HG02610 (cell line): ENCODE measurements around the gene TAF11L14.
"Not testable (repeated sequence)": the region's sequence is repeated elsewhere in the genome, so short reads cannot be mapped to it uniquely, and the experiment has no call there.

Experiments
- ATAC-seq: cut with Tn5 transposase; IDR thresholded peaks from one replicate; pipeline ENCODE4 v1.9.1; 2021; ENCODE audit warnings: mild to moderate bottlenecking, moderate library complexity; ENCODE audit not compliant: unreplicated experiment

TAF11L14 gene

DNA sequence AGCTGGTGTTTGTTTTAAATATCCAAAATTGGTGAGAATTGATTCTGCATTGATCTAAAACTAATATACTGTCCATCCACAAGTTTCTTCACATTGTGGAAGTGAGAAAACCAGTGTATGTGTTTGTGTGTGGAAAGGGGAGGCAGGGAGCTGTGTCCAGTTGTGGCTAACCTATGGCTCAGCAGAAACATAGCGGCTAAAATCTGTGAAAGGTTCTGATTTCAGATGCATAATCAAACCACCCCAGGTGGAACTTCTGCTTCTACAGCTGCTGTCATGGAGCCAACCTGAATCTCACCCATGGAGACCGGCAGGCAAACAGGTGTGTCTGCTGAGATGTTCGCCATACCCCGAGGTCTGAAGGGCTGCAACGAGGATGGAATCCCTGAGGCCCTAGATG lies at the start of gene TAF11L14:
Gene TAF11L14, plus strand, starts transcription at position 301 of the 400 bp plus-strand sequence.
- no peak for ATAC-seq

DNA sequence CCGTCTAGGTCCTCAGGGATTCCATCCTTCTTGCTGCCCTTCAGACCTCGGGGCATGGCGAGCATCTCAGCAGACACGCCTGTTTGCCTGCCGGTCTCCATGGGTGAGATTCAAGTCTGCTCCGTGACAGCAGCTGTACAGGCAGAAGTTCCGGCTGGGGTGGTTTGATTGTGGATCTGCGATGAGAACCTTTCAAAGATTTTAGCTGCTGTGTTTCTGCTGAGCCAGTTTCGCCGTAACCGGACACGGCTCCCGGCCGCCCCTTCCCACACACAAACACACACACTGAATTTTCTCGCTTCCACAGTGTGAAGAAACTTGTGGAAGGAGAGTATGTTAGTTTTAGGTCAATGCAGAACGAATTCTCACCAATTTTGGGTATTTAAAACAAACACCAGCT lies 48.6 kb upstream of the TAF11L14 start, which contains the start of gene TAF11L7:
Gene TAF11L7, minus strand, starts transcription at position 101 of the 400 bp plus-strand sequence.
- not testable (repeated sequence) for ATAC-seq

DNA sequence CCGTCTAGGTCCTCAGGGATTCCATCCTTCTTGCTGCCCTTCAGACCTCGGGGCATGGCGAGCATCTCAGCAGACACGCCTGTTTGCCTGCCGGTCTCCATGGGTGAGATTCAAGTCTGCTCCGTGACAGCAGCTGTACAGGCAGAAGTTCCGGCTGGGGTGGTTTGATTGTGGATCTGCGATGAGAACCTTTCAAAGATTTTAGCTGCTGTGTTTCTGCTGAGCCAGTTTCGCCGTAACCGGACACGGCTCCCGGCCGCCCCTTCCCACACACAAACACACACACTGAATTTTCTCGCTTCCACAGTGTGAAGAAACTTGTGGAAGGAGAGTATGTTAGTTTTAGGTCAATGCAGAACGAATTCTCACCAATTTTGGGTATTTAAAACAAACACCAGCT lies 43.4 kb upstream of the TAF11L14 start, which contains the start of gene TAF11L8:
Gene TAF11L8, minus strand, starts transcription at position 101 of the 400 bp plus-strand sequence.
- not testable (repeated sequence) for ATAC-seq

DNA sequence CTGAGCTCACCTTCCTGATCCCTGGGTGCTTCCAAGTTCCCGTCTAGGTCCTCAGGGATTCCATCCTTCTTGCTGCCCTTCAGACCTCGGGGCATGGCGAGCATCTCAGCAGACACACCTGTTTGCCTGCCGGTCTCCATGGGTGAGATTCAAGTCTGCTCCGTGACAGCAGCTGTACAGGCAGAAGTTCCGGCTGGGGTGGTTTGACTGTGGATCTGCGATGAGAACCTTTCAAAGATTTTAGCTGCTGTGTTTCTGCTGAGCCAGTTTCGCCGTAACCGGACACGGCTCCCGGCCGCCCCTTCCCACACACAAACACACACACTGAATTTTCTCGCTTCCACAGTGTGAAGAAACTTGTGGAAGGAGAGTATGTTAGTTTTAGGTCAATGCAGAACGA lies 40.0 kb upstream of the TAF11L14 start, which contains the start of gene TAF11L9:
Gene TAF11L9, minus strand, starts transcription at position 140 of the 400 bp plus-strand sequence.
- ATAC-seq = not testable (repeated sequence)

DNA sequence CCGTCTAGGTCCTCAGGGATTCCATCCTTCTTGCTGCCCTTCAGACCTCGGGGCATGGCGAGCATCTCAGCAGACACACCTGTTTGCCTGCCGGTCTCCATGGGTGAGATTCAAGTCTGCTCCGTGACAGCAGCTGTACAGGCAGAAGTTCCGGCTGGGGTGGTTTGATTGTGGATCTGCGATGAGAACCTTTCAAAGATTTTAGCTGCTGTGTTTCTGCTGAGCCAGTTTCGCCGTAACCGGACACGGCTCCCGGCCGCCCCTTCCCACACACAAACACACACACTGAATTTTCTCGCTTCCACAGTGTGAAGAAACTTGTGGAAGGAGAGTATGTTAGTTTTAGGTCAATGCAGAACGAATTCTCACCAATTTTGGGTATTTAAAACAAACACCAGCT lies 36.5 kb upstream of the TAF11L14 start, which contains the start of gene TAF11L10:
Gene TAF11L10, minus strand, starts transcription at position 101 of the 400 bp plus-strand sequence.
- not testable (repeated sequence) for ATAC-seq

DNA sequence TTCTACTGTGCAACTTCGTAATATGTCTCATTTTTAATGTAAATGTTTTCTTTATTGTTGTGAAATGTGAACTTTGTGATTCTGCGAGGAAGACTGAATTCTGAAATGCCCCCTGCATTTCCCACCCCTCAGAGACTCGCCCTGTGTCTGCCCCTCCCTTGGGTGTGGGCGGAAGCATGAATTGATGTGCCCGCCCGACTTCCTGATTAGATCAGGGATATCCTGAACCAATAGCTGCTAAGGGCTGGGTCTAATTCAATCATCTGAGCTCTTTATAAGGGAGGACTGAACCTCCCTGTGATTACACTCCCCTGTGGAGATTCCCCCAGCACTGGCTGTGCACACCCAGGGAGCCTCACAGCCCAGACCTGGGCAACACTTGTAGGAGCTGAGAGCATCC lies 30.4 kb upstream of the TAF11L14 start, which contains the start of gene TAF11L11:
Gene TAF11L11, plus strand, starts transcription at position 304 of the 400 bp plus-strand sequence.
- ATAC-seq = not testable (repeated sequence)

DNA sequence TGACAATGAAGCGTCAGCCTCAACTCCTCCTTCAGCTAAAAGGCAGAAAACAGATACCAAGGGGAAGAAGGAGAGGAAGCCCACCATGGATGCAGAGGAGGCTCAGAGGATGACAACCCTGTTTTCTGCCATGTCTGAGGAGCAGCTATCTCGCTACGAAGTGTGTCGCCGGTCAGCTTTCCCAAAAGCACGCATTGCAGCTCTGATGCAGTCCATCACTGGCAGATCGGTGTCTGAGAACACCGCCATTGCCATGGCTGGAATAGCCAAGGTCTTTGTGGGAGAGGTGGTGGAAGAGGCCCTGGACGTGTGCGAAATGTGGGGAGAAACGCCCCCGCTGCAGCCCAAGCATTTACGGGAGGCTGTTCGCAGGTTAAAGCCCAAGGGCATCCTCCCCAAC lies 29.3 kb upstream of the TAF11L14 start:
- ATAC-seq = no peak

DNA sequence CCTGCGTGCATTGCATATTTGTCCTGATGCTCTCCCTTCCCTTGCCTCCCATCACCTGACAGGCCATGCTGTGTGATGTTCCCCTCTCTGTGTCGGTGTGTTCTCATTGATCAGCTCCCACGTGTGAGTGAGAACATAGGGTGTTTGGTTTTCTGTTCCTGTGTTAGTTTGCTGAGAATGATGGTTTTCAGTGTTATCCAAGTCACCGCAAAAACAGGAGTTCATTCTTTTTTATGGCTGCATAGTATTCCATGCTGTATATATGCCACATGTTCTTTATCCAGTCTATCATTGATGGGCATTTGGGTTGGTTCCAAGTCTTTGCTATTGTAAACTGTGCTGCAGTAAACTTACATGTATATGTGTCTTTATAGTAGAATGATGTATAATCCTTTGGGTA lies 26.8 kb upstream of the TAF11L14 start:
- not testable (repeated sequence) for ATAC-seq

DNA sequence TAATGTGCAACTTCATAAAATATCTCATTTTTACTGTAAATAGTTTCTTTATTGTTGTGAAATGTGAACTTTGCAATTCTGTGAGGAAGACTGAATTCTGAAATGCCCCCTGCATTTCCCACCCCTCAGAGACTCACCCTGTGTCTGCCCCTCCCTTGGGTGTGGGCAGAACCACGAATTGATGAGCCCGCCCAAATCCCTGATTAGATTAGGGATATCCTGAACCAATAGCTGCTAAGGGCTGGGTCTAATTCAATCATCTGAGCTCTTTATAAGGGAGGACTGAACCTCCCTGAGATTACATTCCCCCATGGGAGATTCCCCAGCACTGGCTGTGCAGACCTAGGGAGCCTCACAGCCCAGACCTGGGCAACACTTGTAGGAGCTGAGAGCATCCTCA lies 24.2 kb upstream of the TAF11L14 start, which contains the start of gene TAF11L12:
Gene TAF11L12, plus strand, starts transcription at position 301 of the 400 bp plus-strand sequence.
- not testable (repeated sequence) for ATAC-seq

DNA sequence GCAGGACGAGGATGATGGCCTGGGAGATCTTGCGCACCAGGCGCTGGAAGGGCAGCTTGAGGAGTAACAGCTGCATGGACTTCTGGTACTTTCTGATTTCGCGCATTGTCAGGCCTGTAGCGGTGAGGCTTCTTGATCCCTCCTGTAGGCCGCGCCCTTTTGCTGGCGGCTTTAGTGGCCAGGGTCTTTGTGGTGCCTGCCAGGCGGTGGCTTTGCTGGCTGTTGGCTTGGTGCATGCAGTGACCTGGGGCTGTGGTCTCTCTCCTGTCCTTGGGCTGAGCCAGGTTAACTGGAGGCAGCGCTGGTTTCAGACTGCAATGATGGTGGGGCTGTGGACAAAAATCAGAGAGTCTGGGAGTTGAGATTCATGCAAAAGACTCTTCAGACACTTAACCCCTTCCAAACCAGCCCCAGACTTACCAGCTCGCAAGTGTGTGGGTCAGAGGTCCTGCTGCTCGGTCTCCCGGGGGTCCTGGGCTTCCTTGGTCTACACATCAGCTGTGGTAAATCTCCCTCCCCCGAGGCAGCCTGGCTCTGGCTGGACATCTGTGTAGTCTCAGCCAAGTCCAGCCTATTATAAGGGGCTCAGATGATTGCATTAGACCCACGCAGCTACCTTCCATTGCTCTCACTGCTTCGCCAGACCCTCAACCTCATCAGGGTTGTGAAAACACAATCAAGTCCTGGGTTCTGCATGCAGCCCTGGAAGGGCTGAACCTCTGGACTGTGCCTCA lies 19.2 kb upstream of the TAF11L14 start:
- no peak for ATAC-seq

DNA sequence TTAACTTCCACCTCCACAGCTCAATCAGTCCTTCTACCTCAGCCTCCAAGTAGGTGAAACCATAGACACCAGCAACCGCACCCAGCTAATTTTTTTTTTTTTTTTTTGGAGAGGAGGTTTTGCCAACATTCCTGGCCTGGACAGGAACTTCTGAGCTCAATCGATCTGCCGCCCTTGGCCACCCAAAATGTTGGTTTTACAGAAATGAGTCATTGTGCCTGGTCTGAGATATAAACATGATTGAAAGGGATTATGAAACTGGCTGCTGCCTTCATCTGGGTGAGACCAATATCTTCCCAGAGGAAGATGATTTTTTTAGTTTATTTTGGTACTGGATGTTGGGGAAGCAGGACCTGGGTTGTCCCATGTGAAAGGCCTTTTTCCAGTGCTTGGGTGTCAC lies 14.9 kb upstream of the TAF11L14 start:
- no peak for ATAC-seq

DNA sequence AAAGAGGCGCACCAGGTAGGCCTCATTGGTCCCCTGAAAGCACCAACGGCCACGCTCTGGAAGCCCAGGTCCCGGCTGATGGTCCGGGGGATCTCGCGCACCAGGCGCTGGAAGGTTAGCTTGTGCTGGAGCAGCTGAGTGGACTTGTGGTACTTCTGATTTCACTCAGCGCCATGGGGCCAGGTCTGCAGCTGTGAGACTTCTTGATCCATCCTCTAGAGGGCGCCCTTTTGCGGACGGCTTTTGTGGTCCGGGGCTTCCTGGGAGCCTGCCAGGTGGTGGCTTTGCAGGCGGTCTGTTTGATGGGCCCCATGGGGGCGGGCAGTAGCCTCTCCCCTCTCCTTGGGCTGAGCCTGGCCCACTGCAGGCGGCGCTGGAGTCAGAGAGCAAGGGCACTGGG lies 13.6 kb upstream of the TAF11L14 start:
- ATAC-seq = no peak

DNA sequence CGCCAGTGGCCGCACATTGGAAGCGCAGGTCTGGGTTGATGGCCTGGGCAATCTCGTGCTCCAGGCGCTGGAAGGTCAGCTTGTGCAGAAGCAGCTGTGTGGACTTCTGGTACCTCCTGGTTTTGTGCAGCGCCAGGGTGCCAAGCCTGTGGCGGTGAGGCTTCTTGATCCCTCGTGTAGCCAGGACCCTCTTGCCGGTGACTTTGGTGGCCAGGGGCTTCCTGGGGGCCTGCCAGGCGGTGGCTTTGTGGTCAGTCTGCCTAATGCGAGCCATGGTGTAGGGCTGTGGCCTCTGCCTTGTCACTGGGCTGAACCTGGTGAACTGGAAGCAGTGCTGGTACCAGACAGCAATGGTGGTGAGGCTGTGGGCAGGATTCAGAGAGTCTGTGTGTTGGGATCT lies 8.6 kb upstream of the TAF11L14 start:
- no peak for ATAC-seq

DNA sequence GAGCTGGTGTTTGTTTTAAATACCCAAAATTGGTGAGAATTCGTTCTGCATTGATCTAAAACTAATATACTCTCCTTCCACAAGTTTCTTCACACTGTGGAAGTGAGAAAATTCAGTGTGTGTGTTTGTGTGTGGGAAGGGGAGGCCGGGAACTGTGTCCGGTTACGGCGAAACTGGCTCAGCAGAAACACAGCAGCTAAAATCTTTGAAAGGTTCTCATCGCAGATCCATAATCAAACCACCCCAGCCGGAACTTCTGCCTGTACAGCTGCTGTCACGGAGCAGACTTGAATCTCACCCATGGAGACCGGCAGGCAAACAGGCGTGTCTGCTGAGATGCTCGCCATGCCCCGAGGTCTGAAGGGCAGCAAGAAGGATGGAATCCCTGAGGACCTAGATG lies 2.5 kb upstream of the TAF11L14 start, which contains the start of gene TAF11L13:
Gene TAF11L13, plus strand, starts transcription at position 301 of the 400 bp plus-strand sequence.
- not testable (repeated sequence) for ATAC-seq

DNA sequence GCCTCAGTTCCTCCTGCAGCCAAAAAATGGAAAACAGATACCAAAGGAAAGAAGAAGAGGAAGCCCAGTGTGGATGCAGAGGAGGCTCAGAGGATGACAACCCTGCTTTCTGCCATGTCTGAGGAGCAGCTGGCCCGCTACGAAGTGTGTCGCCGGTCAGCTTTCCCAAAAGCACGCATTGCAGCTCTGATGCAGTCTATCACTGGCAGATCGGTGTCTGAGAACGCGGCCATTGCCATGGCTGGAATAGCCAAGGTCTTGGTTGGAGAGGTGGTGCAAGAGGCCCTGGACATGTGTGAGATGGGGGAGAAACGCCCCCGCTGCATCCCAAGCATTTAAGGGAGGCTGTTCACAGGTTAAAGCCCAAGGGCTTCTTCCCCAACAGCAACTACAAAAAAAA lies 15.0 kb downstream of the TAF11L14 start:
- not testable (repeated sequence) for ATAC-seq

DNA sequence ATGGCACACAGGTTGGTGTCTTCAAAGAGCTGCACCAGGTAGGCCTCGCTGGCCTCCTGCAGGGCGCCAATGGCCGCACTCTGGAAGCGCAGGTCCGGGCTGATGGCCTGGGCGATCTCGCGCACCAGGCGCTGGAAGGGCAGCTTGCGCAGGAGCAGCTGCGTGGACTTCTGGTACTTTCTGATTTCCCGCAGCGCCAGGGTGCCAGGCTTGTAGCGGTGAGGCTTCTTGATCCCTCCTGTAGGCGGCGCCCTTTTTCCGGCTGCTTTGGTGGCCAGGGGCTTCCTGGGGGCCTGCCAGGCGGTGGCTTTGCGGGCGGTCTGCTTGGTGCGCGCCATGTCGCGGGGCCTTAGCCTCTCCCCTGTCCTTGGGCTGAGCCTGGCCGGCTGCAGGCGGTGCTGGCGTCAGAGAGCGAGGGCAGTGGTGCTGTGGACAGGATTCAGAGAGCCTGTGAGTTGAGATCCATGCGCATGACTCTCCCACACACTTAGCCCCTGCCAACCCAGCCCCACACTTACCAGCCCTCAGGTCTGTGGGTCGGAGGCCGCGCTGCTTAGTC lies 21.0 kb downstream of the TAF11L14 start:
- ATAC-seq = not testable (repeated sequence)

DNA sequence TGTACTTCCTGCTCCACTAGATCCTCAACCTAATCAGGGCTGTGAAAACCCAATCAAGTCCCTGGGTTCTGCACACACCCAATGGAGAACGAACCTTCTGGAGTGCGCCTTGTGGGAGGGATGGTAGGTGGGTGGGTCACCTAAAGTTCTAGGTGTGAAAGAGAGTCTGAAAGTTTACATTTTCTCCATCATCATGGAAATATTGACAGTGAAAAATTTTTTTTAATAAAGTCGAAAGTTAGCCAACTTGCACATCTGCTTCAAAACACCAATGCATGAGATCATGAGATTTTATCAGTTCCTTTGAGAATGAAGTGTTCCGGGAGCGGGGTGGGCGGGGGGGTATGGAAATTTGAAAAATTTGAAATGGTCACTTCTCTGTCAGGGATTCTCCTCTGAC lies 21.7 kb downstream of the TAF11L14 start:
- ATAC-seq = no peak

DNA sequence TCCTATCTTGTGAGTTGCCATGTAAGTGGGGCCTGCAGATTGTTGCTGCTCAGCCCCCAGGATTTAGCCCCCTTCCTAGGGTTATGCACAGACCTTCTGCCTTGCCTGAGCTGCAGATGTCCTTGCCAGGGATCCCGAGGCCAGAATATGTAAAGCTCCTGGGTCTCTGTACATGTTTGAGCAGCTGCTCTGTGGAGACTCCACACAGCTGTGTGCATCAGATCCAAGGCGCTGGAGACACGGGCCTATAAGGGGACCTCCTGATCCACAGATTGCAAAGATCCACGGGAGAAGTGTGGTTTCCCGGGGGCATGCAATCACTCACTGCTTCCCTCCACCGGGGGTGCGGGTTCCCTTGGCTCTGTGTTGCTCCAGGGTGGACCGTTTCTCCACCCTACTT lies 28.9 kb downstream of the TAF11L14 start:
- no peak for ATAC-seq

DNA sequence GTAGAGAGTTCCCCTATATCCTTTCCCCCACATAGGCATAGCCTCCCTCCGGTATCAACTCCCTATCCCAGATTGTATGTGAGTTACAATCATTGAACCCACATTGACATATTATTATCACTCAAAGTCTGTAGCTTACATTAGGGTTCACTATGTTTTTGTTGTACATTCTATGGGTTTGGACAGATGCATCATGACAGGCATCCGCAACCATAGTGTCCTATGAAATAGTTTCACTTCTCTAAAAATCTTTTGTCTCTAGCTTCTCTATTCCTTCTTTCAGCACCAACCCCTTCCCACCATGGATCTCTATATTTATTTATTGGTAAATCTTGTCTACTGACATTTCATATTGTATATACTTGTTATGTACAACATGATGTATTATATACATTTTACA lies 31.6 kb downstream of the TAF11L14 start:
- ATAC-seq = no peak

DNA sequence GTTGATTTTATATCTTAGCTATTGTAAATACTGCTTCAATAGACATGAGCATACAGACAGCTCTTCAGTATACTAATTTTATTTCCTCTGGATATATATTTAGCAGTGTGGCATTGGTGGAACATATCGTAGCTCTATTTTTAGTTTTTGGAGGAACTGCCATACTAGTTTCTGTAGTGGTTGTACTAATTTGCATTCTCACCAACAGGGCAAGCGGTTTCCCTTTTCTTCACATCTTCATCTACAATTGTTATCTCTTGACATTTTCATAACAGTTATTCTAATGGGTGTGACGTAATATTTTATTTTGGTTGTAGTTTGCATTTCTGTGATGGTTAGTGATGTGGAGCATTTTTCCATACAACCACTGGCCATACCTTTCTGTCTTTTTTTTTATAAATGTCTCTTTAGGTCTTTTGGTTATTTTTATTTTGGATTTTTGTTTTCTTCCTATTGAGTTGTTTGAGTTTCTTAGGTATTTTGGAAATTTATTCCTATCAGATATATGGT lies 32.5 kb downstream of the TAF11L14 start:
- ATAC-seq = no peak

DNA sequence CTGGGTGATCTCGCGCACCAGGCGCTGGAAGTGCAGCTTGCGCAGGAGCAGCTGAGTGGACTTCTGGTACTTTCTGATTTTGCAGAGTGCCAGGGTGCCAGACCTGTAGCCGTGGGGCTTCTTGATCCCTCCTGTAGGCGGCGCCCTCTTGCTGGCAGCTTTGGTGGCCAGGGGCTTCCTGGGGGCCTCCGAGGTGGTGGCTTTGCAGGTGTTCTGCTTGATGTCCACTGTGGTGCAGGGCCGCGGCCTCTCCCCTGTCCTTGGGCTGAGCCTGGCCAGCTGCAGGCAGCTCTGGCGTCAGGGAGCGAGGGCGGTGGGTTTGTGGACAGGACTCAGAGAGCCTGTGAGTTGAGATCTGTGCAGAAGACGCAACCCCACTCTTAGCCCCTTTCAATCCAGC lies 36.1 kb downstream of the TAF11L14 start:
- no peak for ATAC-seq
